CD8-positive, alpha-beta memory T cell (primary cell): ENCODE measurements around the gene CTIF. TPM values are rescaled to one million over a fixed set of nuclear protein-coding genes. Genes with fewer than 3 reads are reported as not detected.
A peak's percentile ranks its signal among the peaks of the same experiment; 100 is the strongest.

Experiments
- CTCF ChIA-PET: fragments of 350-600 bp; sonication (Branson Sonifier 250); formaldehyde crosslinking; loops from one replicate; lab custom pipeline; 2021; ENCODE audit warnings: antibody characterized with exemption; lab: Charles Lee
- POLR2A ChIA-PET: fragments of 350-600 bp; sonication (Branson Sonifier 250); formaldehyde crosslinking; loops from one replicate; lab custom pipeline; 2021; ENCODE audit warnings: antibody characterized with exemption; lab: Charles Lee
- DNase-seq, 5 donors: peaks; one replicate each; pipeline versions ENCODE4 v3.0.0 to v3.0.0-alpha.2; 2020 to 2022; ENCODE audit warnings: mixed read lengths in 1 of 5
- H3K27ac ChIP-seq: one replicate; pipeline ENCODE4 v1.7.0; 2013; ENCODE audit warnings: low read depth, mild to moderate bottlenecking, low read length, moderate library complexity
- H3K27me3 ChIP-seq: 2 replicates; pipeline ENCODE4 v1.7.0; 2013; ENCODE audit warnings: low read length, mild to moderate bottlenecking; ENCODE audit not compliant: insufficient read depth, poor library complexity, severe bottlenecking
- H3K36me3 ChIP-seq: 2 replicates; pipeline ENCODE4 v1.7.0; 2013; ENCODE audit warnings: mild to moderate bottlenecking, low read length, moderate library complexity; ENCODE audit not compliant: insufficient read depth
- H3K4me1 ChIP-seq: 2 replicates; pipeline ENCODE4 v1.7.0; 2013; ENCODE audit warnings: mild to moderate bottlenecking, low read length, moderate library complexity; ENCODE audit not compliant: insufficient read depth
- H3K4me3 ChIP-seq: 2 replicates; pipeline ENCODE4 v1.7.0; 2013; ENCODE audit warnings: mild to moderate bottlenecking, low read length
- H3K9me3 ChIP-seq: 2 replicates; pipeline ENCODE4 v1.7.0; 2013; ENCODE audit warnings: mild to moderate bottlenecking, low read length
- H3K27ac Mint-ChIP-seq, 8 donors: one replicate each; pipeline ENCODE4 v1.8.0; 2020 to 2021; ENCODE audit warnings: mixed read lengths in 8 of 8, mild to moderate bottlenecking in 6 of 8, inconsistent platforms in 3 of 8, moderate library complexity in 3 of 8
- H3K27me3 Mint-ChIP-seq, 2 donors: one replicate each; pipeline ENCODE4 v1.8.0; 2020 to 2021; ENCODE audit warnings: mixed read lengths in 2 of 2, mild to moderate bottlenecking in 1 of 2, moderate library complexity in 1 of 2
- H3K36me3 Mint-ChIP-seq, 3 donors: one replicate each; pipeline ENCODE4 v1.8.0; 2020 to 2021; ENCODE audit warnings: mixed read lengths in 3 of 3, inconsistent platforms in 1 of 3, mild to moderate bottlenecking in 1 of 3
- H3K4me1 Mint-ChIP-seq, 3 donors: one replicate each; pipeline ENCODE4 v1.8.0; 2020 to 2021; ENCODE audit warnings: mixed read lengths in 3 of 3, inconsistent platforms in 1 of 3, mild to moderate bottlenecking in 1 of 3
- H3K4me3 Mint-ChIP-seq, 7 donors: one replicate each; pipeline ENCODE4 v1.8.0; 2020 to 2021; ENCODE audit warnings: mixed read lengths in 7 of 7, mild to moderate bottlenecking in 6 of 7, moderate library complexity in 4 of 7, inconsistent platforms in 2 of 7
- H3K9me3 Mint-ChIP-seq, 5 donors: one replicate each; pipeline ENCODE4 v1.8.0; 2020 to 2022; ENCODE audit warnings: mixed read lengths in 5 of 5, mild to moderate bottlenecking in 3 of 5, moderate library complexity in 2 of 5, inconsistent platforms in 1 of 5
- polyA plus RNA-seq: library from polyadenylated mRNA; unstranded; fragments of 300-500 nt; fragmentation: Illumina TruSeq; gene quantifications from one replicate; pipeline ENCODE4 v1.2.3, GENCODE V29; 2021
- total RNA-seq, 2 experiments: library from RNA; stranded (reverse); gene quantifications; one replicate each; pipeline ENCODE4 v1.2.3, GENCODE V29; 2021

The CTIF gene
- total and polyA plus RNA-seq, 3 experiments from 2014 or later: 0.89 to 4.8 (median 4.2) TPM

DNA sequence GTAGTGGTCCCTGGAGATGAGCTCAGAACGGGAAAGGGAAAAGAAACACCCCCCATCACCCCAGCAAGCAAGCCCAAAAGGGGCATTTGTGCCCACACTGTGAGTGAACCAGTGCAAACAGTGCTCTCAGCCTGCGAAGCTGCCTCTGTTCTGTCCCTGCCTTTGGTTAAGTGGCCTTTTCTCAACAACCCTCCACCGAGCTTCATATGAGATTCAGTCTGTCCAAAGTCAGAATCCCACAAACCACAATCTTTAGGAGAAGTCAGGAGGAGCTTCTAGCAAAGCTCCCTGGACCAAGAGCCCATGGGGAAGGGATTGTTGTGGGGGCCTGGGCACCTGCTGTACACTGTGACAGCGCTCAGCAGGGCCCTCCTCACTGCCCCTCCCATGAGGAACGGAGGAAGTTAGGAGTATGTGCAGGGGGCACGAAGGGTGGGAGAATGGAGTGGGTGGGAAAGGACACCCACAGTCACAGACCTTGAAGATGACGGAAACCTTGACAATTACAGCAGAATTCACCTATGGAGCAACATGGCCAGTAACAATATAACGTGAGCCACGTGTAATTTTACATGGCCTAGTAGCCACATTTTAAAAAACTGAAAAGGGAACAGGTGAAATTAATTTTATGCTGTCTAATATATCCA lies 292.4 kb downstream of the CTIF start:
- DNase-seq: no peak
- H3K36me3 Mint-ChIP-seq: peaks cover 0 to 4% (median 0%) of the 10 kb centered on the region in 3 donors
- ChIA-PET CTCF (interaction anchor here (1.0 to 2.1 kb wide), 3 partner anchors 12 to 155 kb away, joined by 3 to 7 read pairs (median 4); no protein-coding TSS in a partner anchor), POLR2A (interaction anchor here (0.6 kb wide), 1 partner anchor 15 kb away, joined by 3 read pairs; no protein-coding TSS in a partner anchor)
- no peaks in the 10 kb centered on the region for H3K9me3 Mint-ChIP-seq
- H3K27me3 Mint-ChIP-seq: no peaks in the 10 kb centered on the region
- H3K4me1 Mint-ChIP-seq: peaks cover 66 to 82% (median 66%) of the 10 kb centered on the region in 3 donors
- Histone ChIP-seq H3K4me3 (no peak overlapping the region), H3K4me1 (peaks cover 51% of the 10 kb centered on the region), H3K27ac (no peak overlapping the region), H3K36me3 (no peaks in the 10 kb centered on the region), H3K27me3 (no peaks in the 10 kb centered on the region), H3K9me3 (no peaks in the 10 kb centered on the region)
- H3K4me3 Mint-ChIP-seq: peak overlapping the region in 6 of 7 donors; percentile 36 to 92 (median 66)
- H3K27ac Mint-ChIP-seq: peak overlapping the region in 7 of 8 donors; percentile 59 to 95 (median 79)

DNA sequence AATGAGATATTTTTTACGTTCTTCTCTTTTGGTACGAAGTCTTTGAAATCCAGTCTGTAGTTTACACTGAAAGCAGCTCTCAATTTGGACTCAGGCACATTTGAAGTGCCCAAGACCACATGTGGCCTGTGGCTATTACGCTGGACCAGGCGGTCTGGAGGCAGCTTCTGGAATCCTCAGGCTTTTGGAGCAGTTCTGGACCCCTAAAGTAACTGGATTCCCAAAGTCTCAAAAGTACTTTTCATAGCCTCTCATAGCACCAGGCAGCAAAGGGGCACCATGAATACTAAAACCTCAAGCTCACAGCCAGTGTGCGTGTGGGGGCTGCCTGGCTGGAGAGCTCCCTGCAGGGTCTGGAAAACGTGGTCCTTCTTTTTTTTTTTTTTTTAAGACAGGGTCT lies 293.0 kb downstream of the CTIF start:
- ChIA-PET CTCF (interaction anchor here (1.0 to 2.1 kb wide), 4 partner anchors 9 to 156 kb away, joined by 3 to 6 read pairs (median 4); no protein-coding TSS in a partner anchor), POLR2A (no interaction called here)
- Histone ChIP-seq H3K9me3 (no peaks in the 10 kb centered on the region), H3K4me1 (peaks cover 57% of the 10 kb centered on the region), H3K27me3 (no peaks in the 10 kb centered on the region), H3K36me3 (no peaks in the 10 kb centered on the region), H3K27ac (no peak overlapping the region), H3K4me3 (no peak overlapping the region)
- no peaks in the 10 kb centered on the region for H3K36me3 Mint-ChIP-seq
- H3K9me3 Mint-ChIP-seq: no peaks in the 10 kb centered on the region
- H3K27me3 Mint-ChIP-seq: no peaks in the 10 kb centered on the region
- peaks cover 61 to 84% (median 66%) of the 10 kb centered on the region in 3 donors for H3K4me1 Mint-ChIP-seq
- DNase-seq: no peak
- H3K4me3 Mint-ChIP-seq: peak overlapping the region in 5 of 7 donors; percentile 68 to 97 (median 89)
- H3K27ac Mint-ChIP-seq: peak overlapping the region in 6 of 8 donors; percentile 8 to 99 (median 67)

DNA sequence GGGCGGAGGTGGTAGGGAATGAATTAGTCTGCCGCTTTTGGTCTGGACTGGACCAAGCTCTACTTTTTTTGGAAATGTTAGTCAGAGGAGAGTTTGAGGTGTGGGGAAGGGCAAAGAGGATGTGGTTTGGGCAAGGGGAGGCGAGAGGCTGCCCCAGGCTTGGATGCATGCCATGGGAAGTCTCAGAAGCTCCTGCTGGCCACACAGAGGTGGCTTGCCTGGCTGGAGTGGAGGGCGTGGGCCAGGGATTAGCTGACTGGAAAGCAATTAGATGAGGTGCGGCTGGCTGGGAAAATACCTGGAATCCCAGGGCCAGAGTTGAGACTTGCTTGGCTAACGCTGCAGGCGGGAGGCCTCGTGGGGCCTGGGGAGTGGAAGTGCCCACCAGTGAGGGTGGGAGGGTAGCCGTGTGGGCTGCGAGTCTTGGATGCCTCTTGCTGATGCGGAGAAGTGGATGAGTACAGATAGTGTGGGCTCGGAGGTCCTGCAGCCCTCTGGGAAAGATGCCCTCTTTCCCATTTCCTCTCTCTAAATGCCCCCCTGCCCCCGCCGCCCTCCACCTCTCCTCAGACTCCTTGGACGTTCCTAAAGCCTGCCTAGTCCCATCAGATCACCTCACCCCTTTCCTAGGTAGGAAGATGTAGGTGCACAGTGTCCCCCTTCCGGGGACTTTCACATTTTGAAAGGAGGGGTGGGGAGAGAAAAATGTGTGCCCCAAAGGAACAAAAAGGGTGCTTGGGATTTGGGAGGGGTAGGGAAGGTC lies 294.3 kb downstream of the CTIF start:
- DNase-seq: peak in 1 of 5 donors; percentile 45
- H3K27ac ChIP-seq: peak overlapping the region; percentile 81
- POLR2A ChIA-PET: interaction anchor here (1.0 to 2.0 kb wide), 4 partner anchors 8 to 26 kb away, joined by 3 to 6 read pairs (median 4); no protein-coding TSS in a partner anchor
- no peaks in the 10 kb centered on the region for H3K27me3 ChIP-seq
- no peaks in the 10 kb centered on the region for H3K27me3 Mint-ChIP-seq
- H3K4me1 ChIP-seq: peaks cover 70% of the 10 kb centered on the region
- peaks cover 71 to 91% (median 77%) of the 10 kb centered on the region in 3 donors for H3K4me1 Mint-ChIP-seq
- H3K36me3 Mint-ChIP-seq: no peaks in the 10 kb centered on the region
- no peaks in the 10 kb centered on the region for H3K36me3 ChIP-seq
- H3K4me3 ChIP-seq: peak overlapping the region; percentile 54
- CTCF ChIA-PET: interaction anchor here (0.8 to 1.2 kb wide), 4 partner anchors 8 to 19 kb away, joined by 3 to 6 read pairs (median 4); no protein-coding TSS in a partner anchor
- peak overlapping the region; percentile 82 to 97 (median 90) for H3K4me3 Mint-ChIP-seq
- H3K9me3 ChIP-seq: no peaks in the 10 kb centered on the region
- H3K9me3 Mint-ChIP-seq: no peaks in the 10 kb centered on the region
- peak overlapping the region; percentile 91 to 99 (median 96) for H3K27ac Mint-ChIP-seq

DNA sequence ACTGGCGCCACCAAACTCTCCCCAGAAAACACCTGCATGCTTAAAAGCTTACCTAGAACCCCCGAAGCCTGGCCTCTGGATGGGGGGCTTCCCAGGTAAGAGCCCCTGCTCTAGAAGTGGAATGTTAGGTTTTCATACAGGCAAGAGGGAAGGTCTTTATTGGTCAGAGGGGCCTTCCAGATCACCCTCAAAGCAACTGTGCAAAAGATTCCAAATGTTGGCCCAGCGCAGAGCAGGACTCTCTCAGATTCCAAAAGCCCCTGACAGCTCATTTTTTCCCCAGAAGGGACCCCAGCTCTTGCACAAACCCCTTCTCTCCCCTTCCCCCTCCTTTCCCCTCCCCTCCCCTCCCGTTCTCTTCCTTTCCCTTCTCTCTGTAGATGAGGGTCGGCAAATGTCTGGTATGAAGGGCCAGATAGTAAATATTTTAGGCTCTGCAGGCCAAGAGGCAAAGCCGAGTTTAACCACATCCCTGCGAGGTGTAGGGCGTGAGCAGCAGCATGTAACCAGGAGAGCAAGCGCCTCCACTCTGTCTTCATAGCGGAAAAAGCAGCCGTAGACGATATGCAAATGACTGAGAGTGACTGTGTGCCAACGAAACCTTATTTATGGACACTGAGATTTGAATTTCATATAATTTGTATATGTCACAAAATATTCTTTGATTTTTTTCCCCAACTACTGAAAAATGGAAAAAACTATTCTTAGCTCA lies 295.0 kb downstream of the CTIF start:
- Histone ChIP-seq H3K4me1 (peaks cover 78% of the 10 kb centered on the region), H3K4me3 (peak overlapping the region; percentile 54), H3K27me3 (no peaks in the 10 kb centered on the region), H3K36me3 (no peaks in the 10 kb centered on the region), H3K27ac (peak overlapping the region; percentile 81), H3K9me3 (no peaks in the 10 kb centered on the region)
- Mint-ChIP-seq H3K36me3 (no peaks in the 10 kb centered on the region), H3K4me1 (peaks cover 78 to 97% (median 84%) of the 10 kb centered on the region in 3 donors), H3K4me3 (peak overlapping the region; percentile 82 to 97 (median 90)), H3K9me3 (no peaks in the 10 kb centered on the region), H3K27me3 (peaks cover 0 to under 1% of the 10 kb centered on the region in 2 donors), H3K27ac (peak overlapping the region; percentile 91 to 99 (median 97))
- peak; percentile 33 to 81 (median 49) for DNase-seq
- ChIA-PET POLR2A (interaction anchor here (0.8 to 2.0 kb wide), 5 partner anchors 9 to 117 kb away, joined by 3 to 7 read pairs (median 6); no protein-coding TSS in a partner anchor), CTCF (interaction anchor here (0.7 to 1.7 kb wide), 4 partner anchors 20 to 79 kb away, joined by 3 to 7 read pairs (median 4); no protein-coding TSS in a partner anchor)

DNA sequence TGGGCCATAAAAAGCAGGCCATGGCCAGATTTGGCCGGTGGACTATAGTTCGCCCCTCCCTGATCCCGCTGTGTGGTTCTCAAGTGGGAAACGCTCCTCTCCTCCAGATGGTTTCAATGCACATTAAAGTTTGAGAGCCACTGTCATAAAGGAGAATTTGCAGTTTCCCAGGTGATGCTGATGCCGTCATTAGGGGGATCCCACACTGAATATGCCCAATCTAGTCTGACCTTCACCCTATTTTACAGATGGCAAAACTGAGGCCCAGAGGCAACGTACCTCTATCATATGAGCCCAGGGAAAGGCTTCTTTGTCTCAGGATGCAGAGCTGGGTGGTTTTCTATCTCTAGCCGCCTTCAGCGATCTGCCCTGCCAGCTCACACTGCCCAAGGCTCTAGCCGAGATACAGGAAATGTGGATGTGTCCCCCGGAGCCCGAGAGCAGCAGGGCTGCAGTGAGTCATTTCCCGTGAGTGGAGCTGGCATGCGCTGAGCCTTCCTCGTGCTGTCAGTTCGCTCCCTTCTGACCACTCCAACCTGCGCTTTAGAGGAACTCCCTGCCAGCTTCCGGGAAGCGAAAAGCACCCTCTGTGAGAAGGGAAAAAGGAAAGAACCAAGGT lies 295.7 kb downstream of the CTIF start:
- H3K27me3 Mint-ChIP-seq: peaks cover 0 to 2% of the 10 kb centered on the region in 2 donors
- H3K9me3 Mint-ChIP-seq: no peaks in the 10 kb centered on the region
- H3K4me1 ChIP-seq: peaks cover 84% of the 10 kb centered on the region
- ChIA-PET POLR2A (interaction anchor here (0.6 to 2.0 kb wide), 7 partner anchors 9 to 117 kb away, joined by 3 to 7 read pairs (median 4); no protein-coding TSS in a partner anchor), CTCF (interaction anchor here (0.7 to 1.7 kb wide), 4 partner anchors 21 to 79 kb away, joined by 3 to 7 read pairs (median 4); no protein-coding TSS in a partner anchor)
- H3K36me3 Mint-ChIP-seq: no peaks in the 10 kb centered on the region
- peak; percentile 36 to 85 (median 69) for DNase-seq
- peaks cover 85 to 99% (median 91%) of the 10 kb centered on the region in 3 donors for H3K4me1 Mint-ChIP-seq
- peak overlapping the region; percentile 81 for H3K27ac ChIP-seq
- no peaks in the 10 kb centered on the region for H3K9me3 ChIP-seq
- no peaks in the 10 kb centered on the region for H3K27me3 ChIP-seq
- H3K27ac Mint-ChIP-seq: peak overlapping the region; percentile 91 to 99 (median 97)
- no peaks in the 10 kb centered on the region for H3K36me3 ChIP-seq
- H3K4me3 ChIP-seq: peak overlapping the region; percentile 54
- H3K4me3 Mint-ChIP-seq: peak overlapping the region; percentile 82 to 97 (median 90)

GRCh38 chr18:48835119-48835518 lies 296.3 kb downstream of the CTIF start:
- peak overlapping the region; percentile 54 for H3K4me3 ChIP-seq

More at GRCh38 chr18:48835119-48835518, 296.3 kb downstream of the CTIF start:
- H3K27ac ChIP-seq: peak overlapping the region; percentile 81
- Mint-ChIP-seq H3K27me3 (peaks cover 0 to 2% of the 10 kb centered on the region in 2 donors), H3K27ac (peak overlapping the region; percentile 91 to 99 (median 97)), H3K4me1 (peaks cover 85 to 100% (median 92%) of the 10 kb centered on the region in 3 donors), H3K9me3 (no peaks in the 10 kb centered on the region), H3K36me3 (no peaks in the 10 kb centered on the region), H3K4me3 (peak overlapping the region; percentile 82 to 97 (median 90))
- H3K27me3 ChIP-seq: no peaks in the 10 kb centered on the region
- ChIA-PET POLR2A (interaction anchor here (0.6 to 2.0 kb wide), 5 partner anchors 8 to 113 kb away, joined by 3 to 7 read pairs (median 4); no protein-coding TSS in a partner anchor), CTCF (interaction anchor here (1.2 to 1.7 kb wide), 4 partner anchors 21 to 78 kb away, joined by 3 to 7 read pairs (median 4); no protein-coding TSS in a partner anchor)
- DNase-seq: peak in 1 of 5 donors; percentile 34
- H3K36me3 ChIP-seq: no peaks in the 10 kb centered on the region
- no peaks in the 10 kb centered on the region for H3K9me3 ChIP-seq
- H3K4me1 ChIP-seq: peaks cover 85% of the 10 kb centered on the region
